CD8-positive, alpha-beta memory T cell (primary cell): ENCODE data around the gene CNP. TPM values are rescaled to one million over a fixed set of nuclear protein-coding genes. Genes with fewer than 3 reads are reported as not detected.

Source experiments
- CTCF ChIA-PET: fragments of 350-600 bp; sonication (Branson Sonifier 250); formaldehyde crosslinking; loops from one replicate; lab custom pipeline; 2021; ENCODE audit warnings: antibody characterized with exemption; lab: Charles Lee
- POLR2A ChIA-PET: fragments of 350-600 bp; sonication (Branson Sonifier 250); formaldehyde crosslinking; loops from one replicate; lab custom pipeline; 2021; ENCODE audit warnings: antibody characterized with exemption; lab: Charles Lee
- DNase-seq, 5 donors: peaks; one replicate each; pipeline versions ENCODE4 v3.0.0 to v3.0.0-alpha.2; 2020 to 2022; ENCODE audit warnings: mixed read lengths in 1 of 5
- H3K27ac ChIP-seq: one replicate; pipeline ENCODE4 v1.7.0; 2013; ENCODE audit warnings: low read depth, mild to moderate bottlenecking, low read length, moderate library complexity
- H3K27me3 ChIP-seq: 2 replicates; pipeline ENCODE4 v1.7.0; 2013; ENCODE audit warnings: low read length, mild to moderate bottlenecking; ENCODE audit not compliant: insufficient read depth, poor library complexity, severe bottlenecking
- H3K36me3 ChIP-seq: 2 replicates; pipeline ENCODE4 v1.7.0; 2013; ENCODE audit warnings: mild to moderate bottlenecking, low read length, moderate library complexity; ENCODE audit not compliant: insufficient read depth
- H3K4me1 ChIP-seq: 2 replicates; pipeline ENCODE4 v1.7.0; 2013; ENCODE audit warnings: mild to moderate bottlenecking, low read length, moderate library complexity; ENCODE audit not compliant: insufficient read depth
- H3K4me3 ChIP-seq: 2 replicates; pipeline ENCODE4 v1.7.0; 2013; ENCODE audit warnings: mild to moderate bottlenecking, low read length
- H3K9me3 ChIP-seq: 2 replicates; pipeline ENCODE4 v1.7.0; 2013; ENCODE audit warnings: mild to moderate bottlenecking, low read length
- H3K27ac Mint-ChIP-seq, 8 donors: one replicate each; pipeline ENCODE4 v1.8.0; 2020 to 2021; ENCODE audit warnings: mixed read lengths in 8 of 8, mild to moderate bottlenecking in 6 of 8, inconsistent platforms in 3 of 8, moderate library complexity in 3 of 8
- H3K27me3 Mint-ChIP-seq, 2 donors: one replicate each; pipeline ENCODE4 v1.8.0; 2020 to 2021; ENCODE audit warnings: mixed read lengths in 2 of 2, mild to moderate bottlenecking in 1 of 2, moderate library complexity in 1 of 2
- H3K36me3 Mint-ChIP-seq, 3 donors: one replicate each; pipeline ENCODE4 v1.8.0; 2020 to 2021; ENCODE audit warnings: mixed read lengths in 3 of 3, inconsistent platforms in 1 of 3, mild to moderate bottlenecking in 1 of 3
- H3K4me1 Mint-ChIP-seq, 3 donors: one replicate each; pipeline ENCODE4 v1.8.0; 2020 to 2021; ENCODE audit warnings: mixed read lengths in 3 of 3, inconsistent platforms in 1 of 3, mild to moderate bottlenecking in 1 of 3
- H3K4me3 Mint-ChIP-seq, 7 donors: one replicate each; pipeline ENCODE4 v1.8.0; 2020 to 2021; ENCODE audit warnings: mixed read lengths in 7 of 7, mild to moderate bottlenecking in 6 of 7, moderate library complexity in 4 of 7, inconsistent platforms in 2 of 7
- H3K9me3 Mint-ChIP-seq, 5 donors: one replicate each; pipeline ENCODE4 v1.8.0; 2020 to 2022; ENCODE audit warnings: mixed read lengths in 5 of 5, mild to moderate bottlenecking in 3 of 5, moderate library complexity in 2 of 5, inconsistent platforms in 1 of 5
- polyA plus RNA-seq: library from polyadenylated mRNA; unstranded; fragments of 300-500 nt; fragmentation: Illumina TruSeq; gene quantifications from one replicate; pipeline ENCODE4 v1.2.3, GENCODE V29; 2021
- total RNA-seq, 2 experiments: library from RNA; stranded (reverse); gene quantifications; one replicate each; pipeline ENCODE4 v1.2.3, GENCODE V29; 2021

CNP gene
- total and polyA plus RNA-seq, 3 experiments from 2014 or later, result 35.3 to 71.6 (median 70.3) TPM

- no peaks in the 10 kb centered on the region for H3K9me3 ChIP-seq
- Mint-ChIP-seq H3K4me3 (no peak overlapping the region), H3K27ac (peak overlapping the region in 4 of 8 donors; percentile 32 to 71 (median 51)), H3K36me3 (peaks cover 0 to 83% (median 16%) of the 10 kb centered on the region in 3 donors), H3K9me3 (no peaks in the 10 kb centered on the region), H3K4me1 (peaks cover 5 to 21% (median 19%) of the 10 kb centered on the region in 3 donors), H3K27me3 (no peaks in the 10 kb centered on the region)
- no peak overlapping the region for H3K27ac ChIP-seq
- peaks cover 39% of the 10 kb centered on the region for H3K36me3 ChIP-seq
- no peak overlapping the region for H3K4me3 ChIP-seq
- CTCF ChIA-PET, result interaction anchor here (1.5 to 1.7 kb wide), 2 partner anchors 10 to 36 kb away, joined by 3 read pairs; no protein-coding TSS in a partner anchor
- POLR2A ChIA-PET, result no interaction called here
- no peaks in the 10 kb centered on the region for H3K27me3 ChIP-seq
- no peak for DNase-seq
- H3K4me1 ChIP-seq, result peaks cover 4% of the 10 kb centered on the region
These were observed 8.8 kb downstream of the CNP start for GRCh38 chr17:41975099-41976083.

- H3K4me1 ChIP-seq, result no peaks in the 10 kb centered on the region
- no peaks in the 10 kb centered on the region for H3K27me3 Mint-ChIP-seq
- peak overlapping the region in 3 of 8 donors; percentile 3 to 93 (median 5) for H3K27ac Mint-ChIP-seq
- H3K4me1 Mint-ChIP-seq, result peaks cover 2 to 16% (median 11%) of the 10 kb centered on the region in 3 donors
- H3K36me3 ChIP-seq, result peaks cover 46% of the 10 kb centered on the region
- ChIA-PET CTCF (interaction anchor here (1.7 kb wide), 1 partner anchor 35 kb away, joined by 3 read pairs; no protein-coding TSS in a partner anchor), POLR2A (no interaction called here)
- H3K27ac ChIP-seq, result no peak overlapping the region
- no peak for DNase-seq
- peaks cover 0 to 84% (median 17%) of the 10 kb centered on the region in 3 donors for H3K36me3 Mint-ChIP-seq
- no peaks in the 10 kb centered on the region for H3K9me3 Mint-ChIP-seq
- no peaks in the 10 kb centered on the region for H3K9me3 ChIP-seq
- H3K4me3 ChIP-seq, result no peak overlapping the region
- H3K4me3 Mint-ChIP-seq, result no peak overlapping the region
- no peaks in the 10 kb centered on the region for H3K27me3 ChIP-seq
These were observed 9.7 kb downstream of the CNP start for GRCh38 chr17:41976142-41976768.

GRCh38 chr17:41977991-41978390 is 11.4 kb downstream of the CNP start:
- CTCF ChIA-PET, result no interaction called here
- no peaks in the 10 kb centered on the region for H3K27me3 Mint-ChIP-seq
- Histone ChIP-seq H3K27ac (no peak overlapping the region), H3K36me3 (peaks cover 50% of the 10 kb centered on the region), H3K9me3 (no peaks in the 10 kb centered on the region), H3K4me1 (no peaks in the 10 kb centered on the region), H3K27me3 (no peaks in the 10 kb centered on the region), H3K4me3 (no peak overlapping the region)
- peaks cover 2 to 9% (median 3%) of the 10 kb centered on the region in 3 donors for H3K4me1 Mint-ChIP-seq
- POLR2A ChIA-PET, result no interaction called here
- H3K4me3 Mint-ChIP-seq, result no peak overlapping the region
- peak overlapping the region in 2 of 8 donors; percentile 51 to 58 for H3K27ac Mint-ChIP-seq
- H3K9me3 Mint-ChIP-seq, result no peaks in the 10 kb centered on the region
- H3K36me3 Mint-ChIP-seq, result peaks cover 0 to 87% (median 17%) of the 10 kb centered on the region in 3 donors
- no peak for DNase-seq

GRCh38 chr17:41982026-41982760 is 15.6 kb downstream of the CNP start:
- H3K9me3 Mint-ChIP-seq, result no peaks in the 10 kb centered on the region
- no peaks in the 10 kb centered on the region for H3K4me1 ChIP-seq
- no peak overlapping the region for H3K4me3 Mint-ChIP-seq
- H3K27me3 Mint-ChIP-seq, result no peaks in the 10 kb centered on the region
- CTCF ChIA-PET, result no interaction called here
- H3K4me1 Mint-ChIP-seq, result peaks cover 0 to 4% (median 0%) of the 10 kb centered on the region in 3 donors
- H3K36me3 ChIP-seq, result peaks cover 55% of the 10 kb centered on the region
- H3K27ac Mint-ChIP-seq, result no peak overlapping the region
- no peak for DNase-seq
- POLR2A ChIA-PET, result no interaction called here
- peaks cover 0 to 84% (median 19%) of the 10 kb centered on the region in 3 donors for H3K36me3 Mint-ChIP-seq
- H3K27me3 ChIP-seq, result no peaks in the 10 kb centered on the region
- H3K4me3 ChIP-seq, result no peak overlapping the region
- no peaks in the 10 kb centered on the region for H3K9me3 ChIP-seq
- H3K27ac ChIP-seq, result no peak overlapping the region

GRCh38 chr17:41984454-41984853 is 17.9 kb downstream of the CNP start:
- Histone ChIP-seq H3K9me3 (no peaks in the 10 kb centered on the region), H3K4me3 (no peak overlapping the region), H3K27me3 (no peaks in the 10 kb centered on the region), H3K36me3 (peaks cover 67% of the 10 kb centered on the region), H3K4me1 (no peaks in the 10 kb centered on the region), H3K27ac (no peak overlapping the region)
- H3K36me3 Mint-ChIP-seq, result peaks cover 0 to 90% (median 23%) of the 10 kb centered on the region in 3 donors
- no peak overlapping the region for H3K4me3 Mint-ChIP-seq
- DNase-seq, result no peak
- CTCF ChIA-PET, result interaction anchor here (1.0 kb wide), 1 partner anchor 20 kb away, joined by 3 read pairs; no protein-coding TSS in a partner anchor
- H3K9me3 Mint-ChIP-seq, result no peaks in the 10 kb centered on the region
- POLR2A ChIA-PET, result interaction anchor here (0.7 kb wide), 1 partner anchor 290 kb away, joined by 12 read pairs; no protein-coding TSS in a partner anchor
- H3K27ac Mint-ChIP-seq, result peak overlapping the region in 1 of 8 donors; percentile 9
- H3K27me3 Mint-ChIP-seq, result peaks cover 0 to 1% of the 10 kb centered on the region in 2 donors
- no peaks in the 10 kb centered on the region for H3K4me1 Mint-ChIP-seq

GRCh38 chr17:41985919-41986318 is 19.3 kb downstream of the CNP start:
- H3K27ac ChIP-seq, result no peak overlapping the region
- DNase-seq, result no peak
- Mint-ChIP-seq H3K4me1 (no peaks in the 10 kb centered on the region), H3K27me3 (peaks cover 0 to 1% of the 10 kb centered on the region in 2 donors), H3K27ac (peak overlapping the region in 1 of 8 donors; percentile 13), H3K4me3 (no peak overlapping the region), H3K36me3 (peaks cover 0 to 92% (median 23%) of the 10 kb centered on the region in 3 donors), H3K9me3 (no peaks in the 10 kb centered on the region)
- ChIA-PET CTCF (interaction anchor here (0.8 kb wide), 1 partner anchor 31 kb away, joined by 3 read pairs; the partner anchor contains the start of gene DNAJC7), POLR2A (no interaction called here)
- peaks cover 69% of the 10 kb centered on the region for H3K36me3 ChIP-seq
- H3K27me3 ChIP-seq, result no peaks in the 10 kb centered on the region
- H3K4me1 ChIP-seq, result no peaks in the 10 kb centered on the region
- H3K4me3 ChIP-seq, result no peak overlapping the region
- H3K9me3 ChIP-seq, result no peaks in the 10 kb centered on the region

GRCh38 chr17:41986634-41987033 is 20.0 kb downstream of the CNP start:
- no peaks in the 10 kb centered on the region for H3K9me3 ChIP-seq
- CTCF ChIA-PET, result no interaction called here
- H3K27me3 Mint-ChIP-seq, result peaks cover 0 to 1% of the 10 kb centered on the region in 2 donors
- peaks cover 0 to 93% (median 23%) of the 10 kb centered on the region in 3 donors for H3K36me3 Mint-ChIP-seq
- no peaks in the 10 kb centered on the region for H3K4me1 ChIP-seq
- no peak overlapping the region for H3K4me3 Mint-ChIP-seq
- H3K9me3 Mint-ChIP-seq, result no peaks in the 10 kb centered on the region
- peaks cover 68% of the 10 kb centered on the region for H3K36me3 ChIP-seq
- H3K27ac Mint-ChIP-seq, result peak overlapping the region in 3 of 8 donors; percentile 11 to 64 (median 13)
- H3K27ac ChIP-seq, result no peak overlapping the region
- no peak overlapping the region for H3K4me3 ChIP-seq
- POLR2A ChIA-PET, result no interaction called here
- DNase-seq, result no peak
- no peaks in the 10 kb centered on the region for H3K4me1 Mint-ChIP-seq
- no peaks in the 10 kb centered on the region for H3K27me3 ChIP-seq
